ENCODE results near the gene OR13C3.
"Not testable (repeated sequence)": the region's sequence is repeated elsewhere in the genome, so short reads cannot be mapped to it uniquely, and the experiment has no call there.

Gene OR13C3

DNA sequence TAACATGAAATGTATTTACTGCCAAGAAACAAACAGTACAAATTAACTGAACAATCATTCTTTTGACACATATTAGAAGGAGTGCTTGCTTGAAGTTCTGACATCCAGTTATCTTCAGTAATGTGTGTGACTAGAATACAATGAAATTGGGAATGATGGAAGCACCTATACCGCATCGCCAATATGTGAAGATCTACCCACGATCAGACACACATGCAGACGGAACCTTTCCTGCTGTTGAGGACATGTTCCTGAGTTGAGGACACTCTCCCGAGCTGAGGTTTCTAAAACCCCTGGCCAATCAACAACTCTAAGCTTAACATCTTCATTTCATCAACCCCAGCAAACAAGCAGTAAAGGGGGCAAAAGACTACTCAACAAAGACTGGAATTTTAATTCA lies at the start of gene OR13C3:
OR13C3 (minus strand) TSS at position 101 of the 400 bp plus-strand sequence. CDS start 133 bp downstream, outside the sequence.
- no peak for DNase-seq

- DNase-seq, result no peak
Observed at GRCh38 chr9:104580562-104580961, 43.9 kb upstream of the OR13C3 start.

- DNase-seq, result no peak
Observed at GRCh38 chr9:104577263-104577662, 40.6 kb upstream of the OR13C3 start.

DNA sequence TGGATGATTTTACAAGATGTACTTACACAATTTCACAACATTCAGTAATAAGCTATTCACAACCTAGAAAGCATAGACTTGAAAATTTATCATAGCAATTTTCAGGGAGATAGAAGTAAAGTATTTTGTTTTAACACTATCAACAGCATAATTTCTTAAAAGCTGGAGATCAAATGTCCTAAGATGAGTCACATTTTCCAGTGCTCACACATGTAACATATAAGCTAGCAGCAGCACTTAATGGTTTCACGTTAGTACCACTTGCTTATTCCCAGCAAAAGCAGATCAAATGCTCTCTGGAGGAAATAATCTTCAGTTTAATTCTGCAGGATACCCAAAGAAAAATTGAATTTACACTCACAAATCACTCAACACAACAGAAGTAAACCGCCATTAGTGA lies 38.8 kb upstream of the OR13C3 start:
- DNase-seq, result no peak

GRCh38 chr9:104572612-104573011 lies 36.0 kb upstream of the OR13C3 start:
- no peak for DNase-seq

DNA sequence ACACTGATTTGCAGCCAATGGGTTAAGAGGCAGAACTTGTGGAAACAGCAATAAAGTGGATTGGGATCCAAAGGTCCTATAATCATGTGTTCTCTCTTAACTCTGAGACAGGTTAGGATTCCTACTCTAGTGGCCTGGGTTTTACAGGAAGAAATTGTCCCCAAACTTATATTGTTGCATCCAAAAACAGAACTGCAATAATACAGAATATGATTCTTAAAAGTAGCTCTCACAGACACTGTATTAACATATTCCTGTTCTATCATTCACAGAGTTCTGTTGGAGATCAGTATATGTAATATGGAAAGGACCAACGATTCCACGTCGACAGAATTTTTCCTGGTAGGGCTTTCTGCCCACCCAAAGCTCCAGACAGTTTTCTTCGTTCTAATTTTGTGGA lies 32.2 kb upstream of the OR13C3 start, which contains the start of gene OR13C8:
OR13C8 (plus strand) TSS at position 301 of the 400 bp plus-strand sequence; CDS start at position 301, 0 bp downstream.
- DNase-seq, result no peak

GRCh38 chr9:104564358-104564757 lies 27.7 kb upstream of the OR13C3 start:
- DNase-seq, result no peak

DNA sequence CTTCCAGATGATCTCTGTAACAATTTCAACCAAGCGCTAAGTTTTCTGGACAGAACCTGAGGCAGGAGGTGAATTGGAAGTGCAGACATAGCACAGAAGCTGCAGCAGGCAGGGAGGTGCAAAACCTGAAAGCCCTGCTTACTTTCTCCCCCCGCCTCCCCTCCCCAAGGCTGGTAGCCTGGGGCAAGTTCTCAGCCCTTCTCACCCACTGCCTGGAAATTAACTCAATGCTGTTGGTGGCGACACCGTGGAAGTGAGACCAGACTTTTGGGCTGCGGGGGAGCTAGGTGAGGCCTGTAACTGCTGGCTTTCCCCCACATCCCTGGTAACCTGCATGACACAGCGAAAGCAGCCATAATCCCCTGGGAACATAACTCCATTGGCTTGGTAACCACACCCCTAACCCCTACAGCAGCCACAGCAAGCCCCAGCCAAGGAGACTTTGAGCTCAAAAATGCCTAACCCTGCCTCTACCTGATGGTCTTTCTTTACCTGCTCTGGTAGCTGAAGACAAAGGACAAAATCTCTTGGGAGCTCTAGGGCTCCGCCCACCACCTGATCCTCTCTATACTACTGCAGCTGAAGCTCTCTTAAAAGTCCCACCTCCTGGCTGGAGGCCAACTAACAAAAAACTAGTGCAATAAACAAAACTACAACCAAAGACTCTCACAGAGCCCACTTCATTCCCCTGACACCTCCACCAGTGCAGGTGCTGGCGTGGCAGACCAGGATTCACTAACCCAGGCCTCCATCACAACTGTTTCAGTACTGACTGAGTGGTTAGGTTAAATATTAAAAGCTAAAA lies 20.4 kb upstream of the OR13C3 start:
- DNase-seq, result no peak

DNA sequence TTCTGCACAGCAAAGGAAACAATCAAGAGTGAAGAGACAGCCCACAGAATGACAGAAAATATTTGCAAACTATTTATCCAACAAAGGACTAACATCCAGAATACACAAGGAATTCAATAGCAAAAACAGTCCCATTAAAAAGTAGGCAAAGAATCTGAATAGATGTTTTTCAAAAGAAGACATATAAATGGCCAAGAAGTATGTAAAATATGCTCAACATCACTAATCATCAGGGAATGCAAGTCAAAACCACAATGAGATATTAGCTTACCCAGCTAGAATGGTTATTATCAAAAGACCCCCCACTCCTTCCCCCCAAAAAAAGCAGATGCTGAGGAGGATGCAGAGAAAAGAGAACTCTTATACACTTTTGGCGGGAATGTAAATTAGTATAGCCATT lies 18.9 kb upstream of the OR13C3 start:
- no peak for DNase-seq

GRCh38 chr9:104553261-104553660 lies 16.6 kb upstream of the OR13C3 start:
- DNase-seq, result no peak

- DNase-seq, result no peak
Observed at GRCh38 chr9:104544644-104545043, 8.0 kb upstream of the OR13C3 start.

DNA sequence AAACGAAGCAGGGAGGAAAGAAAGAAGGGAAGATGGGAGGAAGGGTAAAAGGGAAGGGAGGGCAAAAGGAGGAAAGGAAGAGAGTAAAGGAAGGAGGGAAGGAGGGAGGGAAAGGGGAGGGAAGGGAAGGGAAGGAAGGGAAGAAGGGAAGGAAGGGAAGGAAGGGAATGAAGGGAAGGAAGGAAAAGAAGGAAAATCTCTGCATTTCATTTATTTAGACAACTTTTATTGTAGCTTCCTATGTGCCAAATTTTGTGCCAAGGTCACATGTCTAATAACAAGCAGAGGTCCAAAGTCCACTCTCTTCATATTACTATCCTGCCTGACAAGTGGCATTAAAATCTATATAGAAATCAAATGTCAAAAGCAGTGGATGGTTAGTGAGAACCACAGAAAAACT lies 2.6 kb upstream of the OR13C3 start:
- no peak for DNase-seq

GRCh38 chr9:104527109-104527508 lies 9.5 kb downstream of the OR13C3 start, which contains the start of gene OR13C4:
Gene OR13C4, minus strand, starts transcription at chr9:104527209. Its CDS starts 0 bp downstream, at chr9:104527209.
- DNase-seq, result no peak

DNA sequence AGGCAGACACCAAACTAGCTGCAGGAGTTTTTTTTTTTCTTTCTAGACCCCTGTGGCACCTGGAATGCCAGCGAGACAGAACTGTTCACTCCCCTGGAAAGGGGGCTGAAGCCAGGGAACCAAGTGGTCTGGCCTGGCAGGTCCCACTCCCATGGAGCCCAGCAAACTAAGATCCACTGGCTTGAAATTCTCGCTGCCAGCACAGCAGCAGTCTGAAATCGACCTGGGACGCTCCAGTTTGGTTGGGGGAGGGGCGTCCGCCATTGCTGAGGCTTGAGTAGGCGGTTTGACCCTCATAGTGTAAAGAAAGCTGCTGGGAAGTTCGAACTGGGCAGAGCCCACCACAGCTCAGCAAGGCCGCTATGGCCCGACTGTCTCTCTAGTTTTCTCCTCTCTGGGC lies 16.4 kb downstream of the OR13C3 start:
- DNase-seq, result not testable (repeated sequence)

DNA sequence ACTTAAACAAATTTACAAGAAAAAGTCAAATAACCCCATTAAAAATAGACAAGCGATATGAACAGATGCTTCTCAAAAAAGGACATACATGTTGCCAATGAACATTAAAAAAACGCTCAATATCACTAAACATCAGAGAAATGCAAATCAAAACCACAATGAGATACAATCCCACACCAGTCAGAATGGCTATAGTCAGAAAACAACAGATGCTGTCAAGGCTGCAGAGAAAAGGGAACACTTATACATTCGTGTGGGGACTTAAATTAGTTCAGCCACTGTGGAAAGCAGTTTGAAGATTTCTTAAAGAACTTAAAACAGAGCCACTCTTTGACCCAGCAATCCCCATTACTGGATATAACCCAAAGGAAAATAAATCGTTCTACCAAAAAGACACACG lies 21.8 kb downstream of the OR13C3 start:
- DNase-seq, result no peak

DNA sequence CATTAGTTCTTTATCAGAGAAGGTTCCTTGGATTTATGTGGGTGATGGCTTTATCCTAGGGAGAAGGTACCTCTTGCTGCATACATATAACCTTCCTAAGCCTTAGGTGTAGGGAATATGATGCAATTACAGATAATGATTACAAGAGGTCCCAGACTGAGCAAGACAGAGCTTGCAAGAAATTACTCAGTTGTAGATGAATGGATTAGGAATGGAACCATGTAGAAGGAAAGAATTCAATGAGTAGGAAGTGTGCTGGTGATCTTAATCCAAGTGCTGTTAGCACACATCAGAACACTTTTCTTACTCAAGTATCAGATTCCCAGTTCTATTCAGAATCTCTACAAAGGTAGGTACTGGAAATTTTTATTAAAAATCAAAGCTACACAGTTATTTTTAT lies 30.1 kb downstream of the OR13C3 start:
- no peak for DNase-seq

DNA sequence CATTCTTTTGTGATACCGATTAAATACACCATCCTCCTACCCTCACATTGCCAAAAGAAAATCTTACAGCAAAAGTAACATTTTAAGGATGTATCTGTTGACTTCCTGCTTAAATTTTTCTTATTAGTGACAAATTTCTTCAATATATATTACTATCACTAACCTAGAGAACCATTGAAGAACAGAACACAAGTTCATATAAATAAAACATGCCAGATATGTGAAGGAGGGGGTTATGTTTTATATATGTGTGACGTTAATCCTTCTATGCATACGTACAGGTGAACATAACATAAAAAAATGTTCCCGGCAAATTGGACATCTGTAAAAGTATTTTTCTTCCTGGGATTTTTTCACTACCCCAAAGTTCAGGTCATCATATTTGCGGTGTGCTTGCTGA lies 32.7 kb downstream of the OR13C3 start, which contains the start of gene OR13F1:
OR13F1 (plus strand) TSS at position 301 of the 400 bp plus-strand sequence; CDS start at position 301, 0 bp downstream.
- DNase-seq, result no peak

DNA sequence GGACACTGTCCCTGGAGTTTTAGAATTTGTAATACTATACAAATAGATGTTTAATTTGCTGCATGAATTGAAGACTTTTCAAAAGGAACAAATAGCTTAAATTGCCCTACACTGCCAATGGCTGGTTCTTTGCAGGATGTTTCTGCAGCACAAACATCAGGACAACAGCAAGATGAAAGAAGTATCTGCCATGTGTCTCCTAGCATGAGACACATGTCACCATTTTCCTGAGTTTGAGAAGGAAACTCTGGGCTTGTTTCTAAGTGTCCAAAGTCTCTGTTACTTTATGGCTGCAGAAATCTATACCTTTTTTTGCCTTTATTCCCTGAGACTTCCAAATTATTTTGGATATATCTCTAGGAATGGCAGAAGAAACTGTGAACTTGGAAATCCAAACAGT lies 33.2 kb downstream of the OR13C3 start:
- DNase-seq, result no peak

- no peak for DNase-seq
Observed at GRCh38 chr9:104494808-104495207, 41.8 kb downstream of the OR13C3 start.

Data from stimulated activated CD4-positive, alpha-beta T cell treated with anti-CD3 and anti-CD28 coated beads, Interleukin-12 subunit alpha, Interleukin-12 subunit beta, amount 100 ng/mL, for 4 hours (primary cell).